Thymus (tissue), 14 donors: ENCODE data around the gene FLT3LG. TPM values are rescaled to one million over a fixed set of nuclear protein-coding genes. Genes with fewer than 3 reads are reported as not detected.
A peak's percentile ranks its signal among the peaks of the same experiment; 100 is the strongest.

ENCODE experiments used
- DNase-seq, 9 donors: peaks; one replicate each; pipeline ENCODE4 v3.0.0-alpha.2; 2013; ENCODE audit warnings: low spot score in 9 of 9, low read depth in 6 of 9, missing footprints in 1 of 9
- H3K27ac ChIP-seq, 2 donors: one replicate each; pipeline ENCODE4 v1.5.1; 2013; ENCODE audit warnings: control low read depth in 1 of 2, low read depth in 1 of 2, low read length in 1 of 2, mild to moderate bottlenecking in 1 of 2, moderate library complexity in 1 of 2
- H3K27me3 ChIP-seq, 2 donors: one replicate each; pipeline ENCODE4 v1.5.1; 2013; ENCODE audit warnings: low read length in 1 of 2; ENCODE audit not compliant: control insufficient read depth in 2 of 2, insufficient read depth in 1 of 2
- H3K36me3 ChIP-seq, 2 donors: one replicate each; pipeline ENCODE4 v1.5.1; 2013; ENCODE audit warnings: low read length in 1 of 2, mild to moderate bottlenecking in 1 of 2, moderate library complexity in 1 of 2; ENCODE audit not compliant: control insufficient read depth in 2 of 2, insufficient read depth in 2 of 2
- H3K4me1 ChIP-seq, 2 donors: one replicate each; pipeline ENCODE4 v1.5.1; 2013; ENCODE audit warnings: low read length in 2 of 2; ENCODE audit not compliant: control insufficient read depth in 2 of 2, insufficient read depth in 2 of 2
- H3K4me3 ChIP-seq, 2 donors: one replicate each; pipeline ENCODE4 v1.5.1; 2013; ENCODE audit warnings: low read length in 2 of 2, control low read depth in 1 of 2, mild to moderate bottlenecking in 1 of 2
- H3K9me3 ChIP-seq, 2 donors: one replicate each; pipeline ENCODE4 v1.5.1; 2013; ENCODE audit warnings: low read length in 1 of 2, mild to moderate bottlenecking in 1 of 2; ENCODE audit not compliant: control insufficient read depth in 2 of 2, insufficient read depth in 1 of 2
- WGBS: extraction: QIAGEN DNeasy Blood & Tissue Kit; methylation state at CpG from one replicate; pipeline ENCODE4 v1.1.7; 2013; 5-methylcytosine and 5-hydroxymethylcytosine counted together
- long read RNA-seq, 10 donors: transcript quantifications; one replicate each; lab custom pipeline, GENCODE V29; 2026
- polyA plus RNA-seq: library from polyadenylated mRNA; stranded (reverse); fragments of 200-250 nt; gene quantifications from one replicate; pipeline ENCODE4 v1.2.3, GENCODE V29; 2013
- total RNA-seq: library from RNA; stranded (reverse); fragments of 120-200 nt; gene quantifications from one replicate; pipeline ENCODE4 v1.2.4, GENCODE V29; 2013
- donor health status: healthy.

The FLT3LG gene, protein sequence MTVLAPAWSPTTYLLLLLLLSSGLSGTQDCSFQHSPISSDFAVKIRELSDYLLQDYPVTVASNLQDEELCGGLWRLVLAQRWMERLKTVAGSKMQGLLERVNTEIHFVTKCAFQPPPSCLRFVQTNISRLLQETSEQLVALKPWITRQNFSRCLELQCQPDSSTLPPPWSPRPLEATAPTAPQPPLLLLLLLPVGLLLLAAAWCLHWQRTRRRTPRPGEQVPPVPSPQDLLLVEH
- total RNA-seq, result 22.3 TPM
- polyA plus RNA-seq, result 32.1 TPM
- long read RNA-seq, donor 1, result 0 reads
- long read RNA-seq, donor 2, partial matches to known transcripts, result 10 of 18 reads
- long read RNA-seq, donor 2, other reads (novel, unspliced or antisense), result 5 of 18 reads
- long read RNA-seq, donor 3, partial matches to known transcripts, result 5 of 8 reads
- long read RNA-seq, donor 3, other reads (novel, unspliced or antisense), result 0 of 8 reads
- long read RNA-seq, donor 4, partial matches to known transcripts, result 0 of 2 reads
- long read RNA-seq, donor 4, other reads (novel, unspliced or antisense), result 0 of 2 reads
- long read RNA-seq, donor 5, partial matches to known transcripts, result 0 of 6 reads
- long read RNA-seq, donor 5, other reads (novel, unspliced or antisense), result 0 of 6 reads
- long read RNA-seq, donor 6, partial matches to known transcripts, result 0 of 3 reads
- long read RNA-seq, donor 6, other reads (novel, unspliced or antisense), result 0 of 3 reads
- long read RNA-seq, donor 7, result 0 reads
- long read RNA-seq, donor 8, partial matches to known transcripts, result 0 of 3 reads
- long read RNA-seq, donor 8, other reads (novel, unspliced or antisense), result 0 of 3 reads
- long read RNA-seq, donor 9, result 0 reads
- long read RNA-seq, donor 10, partial matches to known transcripts, result 0 of 2 reads
- long read RNA-seq, donor 10, other reads (novel, unspliced or antisense), result 0 of 2 reads

- WGBS, result under 1% methylated on average over 33 of the region's 33 CpGs
- peaks cover 0 to 10% of the 10 kb centered on the region in 2 donors for H3K9me3 ChIP-seq
- peak; percentile 90 to 98 (median 93) for DNase-seq
- peak within 1 kb of the TSS; percentile 76 to 88 for H3K4me3 ChIP-seq
- peaks cover 3 to 6% of the 10 kb centered on the region in 2 donors for H3K36me3 ChIP-seq
- peaks cover 31 to 72% of the 10 kb centered on the region in 2 donors for H3K4me1 ChIP-seq
- peak within 1 kb of the TSS; percentile 95 to 99 for H3K27ac ChIP-seq
- H3K27me3 ChIP-seq, result no peaks in the 10 kb centered on the region
Observed at GRCh38 chr19:49473868-49474541, at the start of gene FLT3LG. TSS of gene FLT3LG (plus strand) at chr19:49474215. CDS start at chr19:49474640, 425 bp downstream.

- Histone ChIP-seq H3K27me3 (peaks cover 85 to 100% of the 10 kb centered on the region in 2 donors), H3K36me3 (no peaks in the 10 kb centered on the region), H3K27ac (no peak within 1 kb of the TSS), H3K4me3 (no peak within 1 kb of the TSS), H3K4me1 (peaks cover 4 to 33% of the 10 kb centered on the region in 2 donors), H3K9me3 (peaks cover 0 to 19% of the 10 kb centered on the region in 2 donors)
- DNase-seq, result no peak
- WGBS, result 68% methylated on average over 7 of the region's 7 CpGs
Observed at GRCh38 chr19:49425178-49425577, 48.8 kb upstream of the FLT3LG start, which contains the start of gene GFY. TSS of gene GFY (plus strand) at chr19:49425388. CDS start at chr19:49426431, 1,043 bp downstream.

DNA sequence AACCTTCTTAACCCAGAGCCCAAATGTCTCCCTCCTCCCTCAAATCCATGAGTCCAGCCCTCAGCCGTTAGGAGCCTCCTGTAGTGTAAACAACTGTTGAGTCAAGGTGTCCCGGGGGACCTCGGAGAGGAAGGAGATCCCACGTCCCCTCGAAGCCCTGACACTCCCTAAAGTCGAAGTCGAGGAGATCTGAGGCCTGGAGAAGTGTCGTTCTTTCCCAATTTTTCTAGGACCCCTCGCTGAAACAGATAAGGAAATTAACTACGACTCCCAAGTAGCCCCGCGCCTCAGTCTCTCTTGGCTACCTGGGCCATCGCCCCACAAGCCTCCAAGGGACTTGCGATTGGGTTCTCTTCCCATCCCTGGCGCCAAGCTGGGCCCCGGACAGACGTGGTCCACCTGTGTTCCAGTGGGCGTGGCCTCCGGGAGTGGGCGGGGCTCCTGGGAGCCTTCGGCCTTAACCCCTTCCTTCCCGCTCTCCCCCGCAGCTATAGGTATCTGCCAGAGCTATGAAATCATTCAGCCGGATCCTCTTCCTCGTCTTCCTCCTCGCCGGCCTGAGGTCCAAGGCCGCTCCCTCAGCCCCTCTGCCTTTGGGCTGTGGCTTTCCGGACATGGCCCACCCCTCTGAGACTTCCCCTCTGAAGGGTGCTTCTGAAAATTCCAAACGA is 48.0 kb upstream of the FLT3LG start:
- no peak for DNase-seq
- Histone ChIP-seq H3K36me3 (no peaks in the 10 kb centered on the region), H3K4me3 (no peak overlapping the region), H3K9me3 (peaks cover 0 to 19% of the 10 kb centered on the region in 2 donors), H3K27ac (no peak overlapping the region), H3K4me1 (peaks cover 4 to 32% of the 10 kb centered on the region in 2 donors), H3K27me3 (peaks cover 83 to 100% of the 10 kb centered on the region in 2 donors)
- WGBS, result 6% methylated on average over 30 of the region's 30 CpGs

GRCh38 chr19:49427339-49427738 is 46.7 kb upstream of the FLT3LG start:
- peaks cover 2 to 27% of the 10 kb centered on the region in 2 donors for H3K4me1 ChIP-seq
- DNase-seq, result no peak
- peaks cover 3 to 25% of the 10 kb centered on the region in 2 donors for H3K9me3 ChIP-seq

DNA sequence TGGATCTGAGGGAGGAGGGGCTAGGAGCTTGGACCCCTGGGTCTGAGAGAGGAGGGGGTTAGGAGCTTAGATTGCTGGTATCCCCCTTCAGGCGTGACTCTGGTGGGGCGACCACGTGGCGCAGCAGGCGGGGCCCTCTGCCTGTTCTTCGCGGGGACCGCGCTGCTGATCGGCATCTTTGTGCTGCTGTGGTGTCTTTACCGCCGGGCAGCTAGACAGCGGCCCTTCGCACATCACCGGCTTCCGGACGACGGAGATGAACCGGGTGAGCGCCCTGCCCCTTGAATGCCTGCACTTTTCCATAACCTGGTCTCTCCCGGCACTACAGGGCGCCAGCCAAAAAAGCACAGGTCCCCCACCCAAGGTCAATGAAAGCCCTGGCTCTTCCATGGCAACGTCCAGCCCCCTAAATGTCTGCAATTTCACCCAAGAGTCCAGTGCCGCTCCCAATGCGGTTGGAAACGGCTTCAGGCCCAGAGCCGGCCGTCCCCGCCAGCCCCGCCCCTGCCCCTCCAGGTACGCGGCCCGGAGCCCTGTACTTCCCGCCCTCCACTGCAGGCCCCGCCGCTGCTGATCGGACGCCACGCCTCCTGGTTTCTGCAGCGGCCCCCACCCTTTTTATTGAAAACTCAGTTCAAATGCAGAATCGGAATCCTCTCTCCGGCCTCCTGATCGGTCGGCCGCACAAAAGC is 46.0 kb upstream of the FLT3LG start:
- no peaks in the 10 kb centered on the region for H3K36me3 ChIP-seq
- no peak overlapping the region for H3K27ac ChIP-seq
- peaks cover 0 to 21% of the 10 kb centered on the region in 2 donors for H3K4me1 ChIP-seq
- H3K4me3 ChIP-seq, result no peak overlapping the region
- peaks cover 3 to 25% of the 10 kb centered on the region in 2 donors for H3K9me3 ChIP-seq
- DNase-seq, result no peak
- H3K27me3 ChIP-seq, result peaks cover 85 to 100% of the 10 kb centered on the region in 2 donors
- 2% methylated on average over 45 of the region's 45 CpGs for WGBS

More at GRCh38 chr19:49427339-49427738, 46.7 kb upstream of the FLT3LG start:
- Histone ChIP-seq H3K27ac (no peak overlapping the region), H3K27me3 (peaks cover 85 to 100% of the 10 kb centered on the region in 2 donors), H3K36me3 (no peaks in the 10 kb centered on the region), H3K4me3 (no peak overlapping the region)
- 61% methylated on average over 12 of the region's 12 CpGs for WGBS

DNA sequence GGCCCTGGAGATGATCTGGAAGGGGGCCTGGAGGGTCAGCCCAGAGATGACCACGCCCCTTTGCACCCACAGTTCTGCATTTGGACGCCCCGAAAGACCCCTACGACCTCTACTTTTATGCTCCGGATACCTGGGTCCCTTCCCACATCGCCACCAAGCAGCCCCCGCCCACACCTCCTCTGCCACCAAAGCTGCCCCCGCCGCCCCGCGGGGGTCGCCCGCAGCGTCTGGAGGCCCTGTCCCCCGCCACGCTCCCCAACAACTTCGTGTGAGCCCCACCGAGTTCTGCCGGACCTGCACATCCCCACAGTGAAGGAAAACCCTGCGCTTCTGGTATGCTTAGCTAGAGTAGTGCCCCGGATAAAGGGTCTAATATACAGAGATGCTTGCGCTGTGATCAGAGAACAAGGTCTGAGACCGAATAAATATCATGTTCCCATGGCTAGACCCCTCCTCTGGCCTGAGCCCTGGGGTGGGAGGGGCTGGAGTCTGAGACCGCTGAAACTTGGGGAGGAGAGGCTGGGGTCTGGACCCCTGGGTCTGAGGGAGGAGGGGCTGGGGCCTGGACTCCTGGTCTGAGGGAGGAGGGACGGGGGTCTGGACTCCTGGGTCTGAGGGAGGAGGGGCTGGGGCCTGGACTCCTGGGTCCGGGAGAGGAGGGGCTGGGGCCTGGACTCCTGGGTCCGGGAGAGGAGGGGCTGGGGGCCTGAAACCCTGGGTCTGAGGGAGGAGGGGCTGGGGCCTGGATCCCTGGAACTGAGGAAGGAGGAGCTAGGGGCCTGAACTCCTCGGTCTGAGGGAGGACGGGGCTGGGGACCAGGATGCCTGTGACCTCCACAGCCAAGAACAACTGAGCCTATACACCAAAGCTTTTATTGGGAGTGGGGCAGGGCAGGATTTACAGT is 45.2 kb upstream of the FLT3LG start:
- Histone ChIP-seq H3K4me3 (no peak overlapping the region), H3K27ac (no peak overlapping the region), H3K4me1 (peaks cover 0 to 13% of the 10 kb centered on the region in 2 donors), H3K9me3 (peaks cover 3 to 25% of the 10 kb centered on the region in 2 donors), H3K36me3 (no peaks in the 10 kb centered on the region), H3K27me3 (peaks cover 81 to 100% of the 10 kb centered on the region in 2 donors)
- no peak for DNase-seq
- 23% methylated on average over 29 of the region's 29 CpGs for WGBS

- no peak for DNase-seq
- no peak overlapping the region for H3K27ac ChIP-seq
- peaks cover 87 to 100% of the 10 kb centered on the region in 2 donors for H3K27me3 ChIP-seq
- H3K36me3 ChIP-seq, result no peaks in the 10 kb centered on the region
- 74% methylated on average over 9 of the region's 9 CpGs for WGBS
- no peak overlapping the region for H3K4me3 ChIP-seq
- H3K4me1 ChIP-seq, result peaks cover 0 to 9% of the 10 kb centered on the region in 2 donors
- peaks cover 3 to 32% of the 10 kb centered on the region in 2 donors for H3K9me3 ChIP-seq
Observed at GRCh38 chr19:49430172-49430677, 43.8 kb upstream of the FLT3LG start.
